ENCODE results near the gene SLC44A1.

GRCh38 chr9:105355781-105356180 is 111.3 kb downstream of the SLC44A1 start:
- TF ChIP-seq CTCF (IDR thresholded peaks at IDR 0.05), result no peak
- TF ChIP-seq POLR2A (IDR thresholded peaks at IDR 0.05), result no peak
